Measurements from ENCODE around the gene DYNC1H1. TPM values are rescaled to one million over a fixed set of nuclear protein-coding genes. Genes with fewer than 3 reads are reported as not detected.

DYNC1H1 gene
- total RNA-seq, 1 experiment from 2014 or later = 361 TPM

DNA sequence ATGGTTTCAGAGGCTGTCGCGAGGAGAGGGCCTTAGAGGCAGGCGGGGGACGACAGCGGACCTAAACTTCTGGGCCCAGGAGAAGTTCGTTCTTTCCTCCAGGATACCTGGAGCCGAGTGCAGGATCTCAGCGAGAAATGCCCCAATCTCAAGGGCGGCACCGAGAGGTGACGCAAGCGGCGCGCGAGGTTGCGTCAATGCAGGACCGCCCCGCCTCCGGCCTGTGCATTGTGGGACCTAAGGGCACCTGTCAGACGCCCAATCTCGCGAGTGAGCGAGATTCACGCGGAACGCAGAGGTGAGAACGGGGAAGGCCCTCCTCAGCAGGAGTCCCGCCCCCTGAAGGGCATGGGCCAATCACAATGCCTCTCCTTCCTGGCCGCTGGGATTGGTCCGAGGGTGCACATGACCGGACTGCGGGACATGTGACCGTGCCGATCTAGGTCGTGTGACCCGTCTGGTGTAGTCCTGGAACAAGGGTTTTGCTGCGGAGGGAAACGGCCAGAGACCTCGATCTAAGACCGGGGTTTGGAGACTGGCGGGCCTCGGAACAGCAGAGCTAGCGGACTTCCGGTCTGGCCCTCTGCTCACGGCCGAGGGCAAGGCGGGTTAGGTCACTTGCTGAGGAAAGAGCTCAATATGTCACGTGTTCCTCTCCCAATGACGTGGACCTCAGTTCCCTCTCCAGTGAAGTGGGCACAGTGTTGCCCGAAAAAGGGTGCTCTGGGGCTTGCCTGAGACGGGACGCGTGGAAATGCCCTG lies 16.3 kb upstream of the DYNC1H1 start (continued):
- TF ChIP-seq, protein P1, sequence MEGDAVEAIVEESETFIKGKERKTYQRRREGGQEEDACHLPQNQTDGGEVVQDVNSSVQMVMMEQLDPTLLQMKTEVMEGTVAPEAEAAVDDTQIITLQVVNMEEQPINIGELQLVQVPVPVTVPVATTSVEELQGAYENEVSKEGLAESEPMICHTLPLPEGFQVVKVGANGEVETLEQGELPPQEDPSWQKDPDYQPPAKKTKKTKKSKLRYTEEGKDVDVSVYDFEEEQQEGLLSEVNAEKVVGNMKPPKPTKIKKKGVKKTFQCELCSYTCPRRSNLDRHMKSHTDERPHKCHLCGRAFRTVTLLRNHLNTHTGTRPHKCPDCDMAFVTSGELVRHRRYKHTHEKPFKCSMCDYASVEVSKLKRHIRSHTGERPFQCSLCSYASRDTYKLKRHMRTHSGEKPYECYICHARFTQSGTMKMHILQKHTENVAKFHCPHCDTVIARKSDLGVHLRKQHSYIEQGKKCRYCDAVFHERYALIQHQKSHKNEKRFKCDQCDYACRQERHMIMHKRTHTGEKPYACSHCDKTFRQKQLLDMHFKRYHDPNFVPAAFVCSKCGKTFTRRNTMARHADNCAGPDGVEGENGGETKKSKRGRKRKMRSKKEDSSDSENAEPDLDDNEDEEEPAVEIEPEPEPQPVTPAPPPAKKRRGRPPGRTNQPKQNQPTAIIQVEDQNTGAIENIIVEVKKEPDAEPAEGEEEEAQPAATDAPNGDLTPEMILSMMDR (IDR thresholded peaks at IDR 0.05 in 2 of 3, conservative IDR thresholded peaks at IDR 0.05 in 1 of 3; ENCODE audit: borderline replicate concordance in 1 of 3, insufficient read depth in 1 of 3, low read depth in 2 of 3, low read length in 2 of 3) = no peak
- TF ChIP-seq CEBPB (IDR thresholded peaks at IDR 0.05; ENCODE audit: low read depth) = peak; percentile 94
- no peak for TF ChIP-seq ZNF274 (IDR thresholded peaks at IDR 0.05; ENCODE audit: low read depth, low read length)
- peak; percentile 99 for TF ChIP-seq ZBTB33 (IDR thresholded peaks at IDR 0.05; ENCODE audit: extremely low read depth, insufficient replicate concordance, low read length)
- TF ChIP-seq ATF3 (IDR thresholded peaks at IDR 0.05) = no peak
- TF ChIP-seq TCF7L2 (IDR thresholded peaks at IDR 0.05; ENCODE audit: borderline replicate concordance, extremely low read depth, insufficient read depth, insufficient read length) = peak; percentile 33
- TF ChIP-seq EZH2 (IDR thresholded peaks at IDR 0.05) = no peak

Measured in HCT116 (cell line).